Camera-type eye (tissue), 1 donor: Measurements from ENCODE around the gene LDHAL6B. TPM values are rescaled to one million over a fixed set of nuclear protein-coding genes. Genes with fewer than 3 reads are reported as not detected.

ENCODE experiments used
- total RNA-seq: library from RNA; depleted of rRNA; stranded (reverse); fragments of >200 nt; gene quantifications from one replicate; pipeline ENCODE4 v1.2.3, GENCODE V29; 2014

LDHAL6B gene
- total RNA-seq = not detected

GRCh38 chr15:59206623-59207183, at the start of gene LDHAL6B:
Gene LDHAL6B (plus strand): TSS chr15:59206843. CDS start chr15:59206941, 98 bp downstream.

Other genes with a start within 250 kb of the LDHAL6B start
- 51.4 TPM for gene RNF111, start 219.2 kb upstream of the LDHAL6B start, total RNA-seq
- gene CCNB2, start 101.7 kb upstream of the LDHAL6B start, total RNA-seq = 21.2 TPM
- gene MYO1E, start 166.0 kb downstream of the LDHAL6B start, total RNA-seq = 48.5 TPM
- 4.2 TPM for gene FAM81A, start 231.3 kb downstream of the LDHAL6B start, total RNA-seq